Stimulated activated CD8-positive, alpha-beta memory T cell treated with anti-CD3 and anti-CD28 coated beads, Interleukin-7, amount 100 ng/mL, for 4 hours (primary cell): ENCODE data around the gene CCL23.
"Not testable (repeated sequence)": the region's sequence is repeated elsewhere in the genome, so short reads cannot be mapped to it uniquely, and the experiment has no call there.

ENCODE experiments used
- DNase-seq, 2 donors: peaks; one replicate each; pipeline ENCODE4 v3.0.0-alpha.2; 2020; ENCODE audit warnings: low read depth in 2 of 2

CCL23 gene

DNA sequence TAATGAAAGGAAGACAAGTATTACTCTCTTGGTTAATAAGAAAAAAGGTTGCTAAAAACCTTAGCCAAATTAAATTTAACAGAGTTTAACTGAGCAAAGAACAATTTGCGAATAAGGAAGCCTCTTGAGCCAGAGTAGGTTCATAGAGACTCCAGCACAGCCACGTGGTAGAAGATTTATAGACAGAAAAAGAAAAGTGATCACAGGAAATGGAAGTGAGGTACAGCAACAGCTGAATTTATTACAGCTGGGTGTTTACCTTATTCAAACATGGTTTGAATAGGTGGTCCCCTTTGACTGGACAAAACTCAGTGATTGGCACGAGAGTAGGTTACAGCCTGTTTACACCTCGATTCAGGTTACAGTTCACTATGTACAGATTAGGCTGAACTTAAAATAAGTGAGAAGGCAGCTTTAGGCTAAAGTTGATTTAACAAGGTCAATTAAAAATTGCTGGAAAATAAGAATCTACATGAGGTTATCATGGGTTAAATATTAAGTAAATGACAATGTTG, 13.1 kb downstream of the CCL23 start:
- no peak for DNase-seq

DNA sequence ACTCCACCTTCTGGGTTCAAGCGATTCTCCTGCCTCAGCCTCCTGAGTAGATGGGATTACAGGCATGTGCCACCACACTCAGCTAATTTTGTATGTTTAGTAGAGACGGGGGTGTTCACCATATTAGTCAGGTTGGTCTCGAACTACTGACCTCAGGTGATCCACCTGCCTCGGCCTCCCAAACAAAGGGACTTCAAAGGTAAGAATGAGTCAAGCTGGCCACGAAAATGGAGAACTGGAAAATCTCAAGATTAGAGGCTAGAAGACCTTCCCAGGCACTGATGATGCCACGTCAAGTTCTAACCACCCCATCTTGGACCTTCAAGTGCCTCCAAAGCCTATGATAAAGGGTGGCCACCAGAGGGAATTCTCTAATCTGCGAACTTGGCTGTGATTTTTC, 15.1 kb downstream of the CCL23 start:
- no peak for DNase-seq

DNA sequence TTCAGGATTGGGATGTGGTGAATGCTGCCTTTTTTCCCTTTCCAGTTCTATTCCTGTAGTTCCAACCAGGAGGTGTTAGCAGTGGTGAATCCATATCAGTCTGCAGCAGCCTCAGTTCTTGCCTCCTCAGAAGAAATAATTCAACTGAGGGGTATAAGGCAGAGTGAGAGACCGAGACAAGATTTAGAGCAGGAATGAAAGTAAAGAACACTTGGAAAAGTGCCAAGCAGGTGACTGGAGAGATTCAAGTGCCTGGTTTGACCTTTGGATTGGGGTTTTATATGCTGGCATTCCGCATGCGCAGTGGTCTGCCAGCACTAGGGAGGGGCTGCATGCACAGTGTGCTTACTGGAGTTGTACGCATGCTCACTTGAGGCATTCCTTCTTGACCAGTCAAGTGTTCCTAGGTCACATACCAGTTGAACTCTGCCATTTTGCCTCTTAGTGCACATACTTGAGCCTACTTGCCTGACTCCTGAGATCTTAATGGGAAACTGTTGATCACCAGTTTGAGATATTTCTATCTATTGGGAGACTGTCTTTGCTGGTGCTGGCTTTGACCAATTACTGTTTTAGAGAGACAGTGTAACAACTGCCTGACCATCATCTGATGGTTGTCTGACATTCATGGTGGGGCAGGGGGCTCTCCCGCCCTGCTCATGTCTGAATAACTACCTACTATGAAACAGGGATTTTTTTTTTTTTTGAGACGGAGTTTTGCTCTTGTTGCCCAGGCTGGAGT, 15.7 kb downstream of the CCL23 start:
- no peak for DNase-seq

DNA sequence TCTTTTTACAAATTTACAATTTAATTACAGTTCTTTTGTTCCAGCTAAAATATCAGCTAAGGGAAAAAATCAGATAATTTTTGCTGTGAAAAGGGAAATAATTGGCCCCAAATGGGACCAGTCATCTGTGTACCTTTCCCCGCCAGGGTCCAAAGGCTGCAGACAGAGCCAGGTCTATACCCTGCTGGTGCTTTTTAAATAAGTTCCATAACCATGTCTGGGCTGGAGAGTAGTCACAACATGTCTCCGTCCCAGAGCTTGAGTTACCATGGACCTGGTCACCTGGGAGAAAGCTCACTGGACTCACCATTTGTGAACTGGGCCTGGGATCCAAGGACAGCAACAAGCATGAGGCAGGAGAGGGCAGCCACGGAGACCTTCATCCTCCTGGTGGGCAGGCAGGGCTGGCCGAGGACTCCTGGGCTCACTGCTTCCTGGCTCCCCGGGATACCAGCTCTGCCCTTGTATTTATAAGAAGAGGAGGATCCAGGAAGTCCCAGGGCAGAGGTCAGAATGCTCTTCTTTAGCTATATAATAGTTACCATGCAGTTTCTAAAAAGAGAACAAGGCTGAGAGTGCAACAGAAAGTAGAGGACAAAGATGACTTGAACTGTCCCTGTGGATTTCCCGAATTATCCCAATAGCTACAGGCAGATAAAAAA, 16.5 kb downstream of the CCL23 start, which contains the start of gene CCL15:
CCL15 (minus strand) TSS at position 444 of the 662 bp plus-strand sequence; CDS start at position 383, 61 bp downstream.
- DNase-seq = no peak

DNA sequence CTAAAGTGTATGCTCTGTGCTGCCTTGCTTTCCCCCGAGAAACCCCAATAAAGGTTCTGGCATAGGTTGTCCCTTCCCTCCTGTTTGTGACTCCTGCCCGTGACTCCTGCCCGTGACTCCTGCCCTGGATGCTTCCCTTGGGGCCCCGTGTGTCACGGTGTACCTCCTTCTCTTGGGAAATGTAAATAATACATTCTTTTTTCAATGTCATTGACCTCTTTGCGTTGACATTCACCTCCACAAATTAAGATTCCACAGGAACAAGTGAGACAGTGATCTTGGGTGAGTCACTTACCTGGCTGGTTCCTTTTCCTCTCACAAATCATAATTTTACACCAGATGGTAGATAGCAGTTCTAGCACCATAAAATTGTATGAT, 17.1 kb downstream of the CCL23 start:
- DNase-seq = no peak

DNA sequence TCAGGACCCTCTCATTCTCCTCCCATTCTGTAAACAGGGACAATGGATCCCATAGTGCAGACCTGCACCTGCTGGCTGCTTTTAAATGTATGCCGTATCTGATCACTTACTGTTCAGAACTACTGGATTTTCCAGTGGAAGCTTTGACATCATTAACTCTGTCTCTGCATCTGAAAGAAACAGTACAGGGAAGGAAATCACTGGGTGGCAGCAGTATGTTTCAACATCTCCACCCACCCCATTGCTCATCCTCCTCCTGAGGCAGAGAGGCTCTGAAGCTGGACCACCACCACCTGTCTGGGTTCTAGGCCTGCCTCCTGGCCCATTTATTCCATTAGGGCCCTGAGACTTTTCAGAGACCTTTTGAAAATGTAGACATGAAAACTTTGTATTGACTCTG, 19.0 kb downstream of the CCL23 start:
- no peak for DNase-seq

DNA sequence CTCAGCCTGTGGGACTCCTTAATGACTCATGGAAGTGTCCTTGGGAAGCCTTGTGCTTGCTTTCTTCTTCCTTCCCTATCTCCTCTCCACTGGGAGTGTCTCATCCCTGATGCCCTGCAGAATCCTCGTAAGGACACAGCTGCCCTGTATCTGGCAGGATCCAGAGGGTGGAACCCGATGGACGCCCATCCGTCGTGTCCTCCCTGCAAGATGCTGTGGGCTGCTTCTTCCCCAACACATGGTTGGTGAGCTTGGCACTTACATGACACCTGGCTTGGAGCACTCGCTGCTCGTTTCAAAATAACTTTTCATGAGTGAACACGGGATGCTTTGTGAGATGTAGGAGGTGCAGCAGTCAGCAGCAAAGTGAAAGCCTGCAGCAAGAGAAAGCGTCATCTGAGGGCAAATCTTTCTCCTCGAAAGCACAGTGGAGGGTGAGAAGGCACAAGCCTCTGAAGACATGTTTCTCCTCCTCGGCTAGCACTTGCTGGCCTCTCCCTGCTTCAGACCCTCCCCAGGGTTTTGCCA, 19.7 kb downstream of the CCL23 start:
- no peak for DNase-seq

DNA sequence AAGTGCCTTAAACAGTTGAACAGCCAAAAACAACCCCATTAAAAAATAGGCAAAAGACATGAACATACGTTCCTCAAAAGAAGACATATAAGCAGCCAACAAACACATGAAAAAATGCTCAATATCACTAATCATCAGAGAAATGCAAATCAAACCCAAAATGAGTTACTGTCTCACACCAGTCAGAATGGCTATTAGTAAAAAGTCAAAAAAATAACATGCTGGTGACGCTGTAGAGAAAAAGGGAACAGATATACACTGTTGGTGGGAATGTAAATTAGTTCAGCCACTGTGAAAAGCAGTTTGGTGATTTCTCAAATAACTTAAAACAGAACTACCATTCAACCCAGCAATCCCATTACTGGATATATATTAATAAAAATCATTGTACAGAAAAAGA, 22.4 kb downstream of the CCL23 start:
- not testable (repeated sequence) for DNase-seq

DNA sequence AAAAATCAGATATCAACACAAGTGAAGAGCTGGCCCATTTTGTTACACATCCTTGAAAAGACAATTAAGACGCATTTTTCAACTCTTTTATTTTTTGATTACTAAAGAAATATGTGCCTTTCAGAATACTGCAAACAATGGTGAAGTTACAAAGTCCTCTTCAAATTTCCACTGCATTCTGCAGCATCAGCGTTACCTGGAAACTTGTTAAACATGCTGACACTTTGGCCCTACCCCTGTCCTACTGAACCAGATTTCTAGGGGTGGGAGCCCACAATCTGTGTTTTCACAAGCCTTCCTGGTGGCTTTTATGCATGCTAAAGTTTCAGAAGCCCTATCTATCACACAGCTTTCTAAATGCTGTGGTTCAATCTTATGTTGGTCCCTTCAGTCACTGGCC, 26.7 kb downstream of the CCL23 start:
- DNase-seq = no peak

DNA sequence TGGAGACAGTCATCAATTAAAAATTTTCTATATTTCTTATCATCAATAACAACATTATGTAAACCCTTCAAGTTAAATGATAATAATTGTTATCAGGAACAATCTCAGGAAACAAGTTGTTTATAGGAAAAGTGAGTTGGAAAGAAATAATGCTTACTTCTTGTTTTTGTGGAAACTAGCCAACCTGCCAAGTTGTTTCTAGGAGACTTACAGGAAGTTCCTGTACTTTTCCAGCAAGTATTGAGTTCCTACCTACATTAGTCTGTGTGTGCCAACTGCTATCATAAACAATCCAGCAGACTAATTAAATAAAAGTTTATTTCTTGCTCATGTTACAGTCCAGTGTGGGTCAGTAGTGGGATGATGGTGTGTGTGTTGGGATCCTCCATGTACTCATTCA, 29.6 kb downstream of the CCL23 start:
- no peak for DNase-seq

DNA sequence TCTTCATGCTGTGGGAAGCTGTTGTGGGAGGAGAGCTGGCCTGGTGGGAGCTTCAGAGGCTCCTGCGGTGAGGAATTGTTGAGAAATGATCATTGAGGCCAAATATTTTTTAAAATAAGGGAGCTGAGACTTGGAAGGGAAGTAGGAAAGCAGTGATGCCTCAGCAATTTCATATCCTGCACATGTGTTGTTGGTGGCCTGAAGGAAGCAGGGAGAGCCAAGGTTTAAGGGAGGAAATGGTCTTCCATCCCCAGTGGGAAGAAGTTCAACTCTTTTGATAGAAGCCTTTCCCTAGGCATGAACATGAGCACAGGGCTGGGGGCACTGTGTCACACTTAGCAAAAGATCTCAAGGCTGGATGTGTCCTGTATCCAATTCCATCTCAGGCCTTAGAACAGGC, 31.1 kb downstream of the CCL23 start, which contains the start of gene CCL14:
CCL14 (minus strand) TSS at position 87 of the 400 bp plus-strand sequence; CDS start at position 7, 80 bp downstream.
- no peak for DNase-seq

DNA sequence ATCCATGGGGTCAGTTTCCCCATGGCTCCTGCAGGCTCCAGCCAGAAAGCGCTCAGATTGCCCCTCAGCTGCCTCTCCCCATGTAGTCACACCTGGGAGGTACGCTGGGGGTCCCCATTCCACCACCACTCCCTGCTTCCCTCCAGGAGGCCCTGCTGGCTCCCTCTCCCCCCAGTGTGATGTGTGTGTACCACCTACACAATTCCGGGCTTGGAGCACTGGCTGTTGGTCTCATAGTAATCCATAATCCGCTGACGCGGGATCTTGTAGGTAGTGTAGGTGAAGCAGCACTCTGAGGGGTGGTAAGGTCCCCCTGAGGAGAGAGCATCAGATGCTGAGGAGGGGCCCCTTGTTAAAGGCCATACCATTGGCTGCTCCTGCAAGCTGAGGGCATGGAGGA, 33.6 kb downstream of the CCL23 start:
- no peak for DNase-seq

DNA sequence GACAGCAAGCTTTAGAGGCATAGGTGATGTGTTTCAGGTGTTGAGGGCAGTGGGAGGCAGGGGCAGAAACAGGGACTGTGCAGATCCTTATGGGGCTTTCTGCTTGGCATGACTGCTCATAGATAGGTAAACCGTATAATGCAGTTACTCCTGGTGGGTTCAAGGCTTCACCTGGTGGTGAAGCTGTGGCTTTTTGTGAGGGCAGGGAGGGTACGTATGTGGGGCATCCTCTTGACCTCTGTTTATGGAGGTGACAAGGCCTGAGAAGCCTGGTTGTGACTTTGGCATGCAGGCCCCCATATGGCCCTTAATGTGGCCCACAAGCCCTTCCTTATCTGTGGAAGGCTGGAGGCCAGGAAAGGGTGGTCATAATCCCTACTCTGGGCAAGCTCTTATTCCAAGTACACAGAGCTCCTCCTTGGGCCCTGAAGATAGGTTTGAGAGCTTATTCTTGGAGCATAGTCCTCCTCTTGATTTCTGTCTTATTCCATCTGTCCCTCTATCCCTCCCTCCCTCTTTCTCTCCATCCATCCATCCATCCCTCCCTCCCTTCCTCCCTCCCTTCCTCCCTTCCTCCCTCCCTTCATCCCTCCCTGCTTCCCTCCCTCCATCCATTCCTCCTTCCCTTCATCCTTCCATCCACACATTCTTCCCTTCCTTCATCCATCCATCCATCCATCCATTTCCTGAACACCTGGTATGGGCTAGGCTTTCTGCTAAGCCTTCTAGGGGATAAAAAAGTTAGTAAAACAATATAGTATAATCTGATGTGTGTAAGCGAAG, 35.2 kb downstream of the CCL23 start:
- DNase-seq = no peak

DNA sequence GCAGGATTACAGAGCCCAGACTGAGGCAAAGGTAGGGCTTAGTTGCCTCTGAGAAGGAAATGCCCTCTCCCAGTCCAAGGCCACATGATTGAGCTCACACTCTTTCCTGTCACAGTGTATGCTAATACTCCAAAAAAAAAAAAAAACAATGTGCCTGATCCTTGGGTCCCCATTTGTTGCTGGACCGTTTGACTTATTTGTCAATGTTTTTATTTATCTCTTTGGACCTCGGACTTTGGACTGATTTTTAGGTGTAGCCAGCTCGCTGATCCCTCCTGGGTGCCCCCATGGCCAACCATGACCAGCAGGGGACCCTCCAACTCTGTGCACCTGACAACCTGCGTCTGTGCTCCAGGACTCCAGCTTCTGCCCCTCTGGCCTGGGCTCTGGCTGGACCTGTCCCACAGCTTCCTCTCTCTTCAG, 35.9 kb downstream of the CCL23 start:
- DNase-seq = no peak

DNA sequence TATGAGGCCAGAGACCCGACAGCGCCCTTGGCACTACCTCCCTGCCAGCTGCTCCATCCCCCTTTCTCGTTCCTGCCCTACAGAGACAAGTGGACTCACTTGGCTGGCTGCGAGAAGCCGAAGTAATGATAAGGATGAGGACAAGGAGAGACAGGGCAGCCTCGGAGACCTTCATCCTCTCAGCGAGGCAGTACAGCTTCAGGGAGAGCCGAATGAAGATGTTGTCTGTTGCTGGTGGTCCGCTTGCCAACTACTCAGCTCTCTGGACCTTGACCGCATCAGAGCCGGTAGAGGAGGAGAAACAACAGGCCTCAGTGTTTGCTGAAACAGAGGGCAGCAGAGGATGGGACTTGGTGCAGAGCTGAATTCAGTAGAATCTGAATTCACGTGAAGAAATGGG, 36.5 kb downstream of the CCL23 start, which contains the start of gene CCL16:
CCL16 (minus strand) TSS at position 252 of the 400 bp plus-strand sequence; CDS start at position 175, 77 bp downstream.
- no peak for DNase-seq

DNA sequence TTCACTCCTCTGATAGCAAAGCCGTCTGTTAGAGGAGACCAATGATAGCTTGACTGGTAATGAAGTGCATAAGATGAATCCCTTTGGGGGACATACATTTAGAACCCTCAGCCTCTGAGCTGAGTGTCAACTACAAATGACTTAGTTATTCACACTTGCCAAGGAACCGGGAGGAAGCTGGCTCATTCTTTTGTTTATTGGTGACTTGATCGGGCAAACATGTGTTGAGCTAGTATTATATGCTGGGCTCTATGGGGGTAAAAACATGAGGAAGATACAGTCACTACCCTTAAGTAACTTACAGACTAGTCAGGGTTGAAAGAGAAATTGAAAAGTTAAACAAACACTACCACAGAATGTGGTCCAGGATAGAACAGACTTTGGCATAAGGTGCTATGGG, 39.4 kb downstream of the CCL23 start:
- no peak for DNase-seq

DNA sequence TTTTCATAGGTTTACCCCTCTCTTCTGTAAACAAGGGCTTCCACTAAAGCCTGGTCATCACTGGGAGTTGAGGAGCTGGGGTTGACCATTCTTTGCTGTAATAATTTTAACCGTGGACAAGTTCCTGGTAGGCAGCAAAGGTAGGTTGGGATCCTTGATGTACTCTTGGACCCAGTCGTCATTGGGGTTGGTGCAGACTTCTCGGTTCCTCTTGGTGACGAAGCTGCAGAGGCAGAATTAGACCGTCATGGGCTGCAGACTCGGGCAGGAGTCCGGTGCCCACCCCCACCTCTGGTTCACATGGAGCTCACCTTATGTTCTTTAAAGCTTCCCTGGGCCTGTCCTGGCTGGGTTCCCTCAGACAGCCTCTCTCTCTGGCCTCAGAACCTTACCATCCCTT, 40.3 kb downstream of the CCL23 start:
- DNase-seq = no peak

DNA sequence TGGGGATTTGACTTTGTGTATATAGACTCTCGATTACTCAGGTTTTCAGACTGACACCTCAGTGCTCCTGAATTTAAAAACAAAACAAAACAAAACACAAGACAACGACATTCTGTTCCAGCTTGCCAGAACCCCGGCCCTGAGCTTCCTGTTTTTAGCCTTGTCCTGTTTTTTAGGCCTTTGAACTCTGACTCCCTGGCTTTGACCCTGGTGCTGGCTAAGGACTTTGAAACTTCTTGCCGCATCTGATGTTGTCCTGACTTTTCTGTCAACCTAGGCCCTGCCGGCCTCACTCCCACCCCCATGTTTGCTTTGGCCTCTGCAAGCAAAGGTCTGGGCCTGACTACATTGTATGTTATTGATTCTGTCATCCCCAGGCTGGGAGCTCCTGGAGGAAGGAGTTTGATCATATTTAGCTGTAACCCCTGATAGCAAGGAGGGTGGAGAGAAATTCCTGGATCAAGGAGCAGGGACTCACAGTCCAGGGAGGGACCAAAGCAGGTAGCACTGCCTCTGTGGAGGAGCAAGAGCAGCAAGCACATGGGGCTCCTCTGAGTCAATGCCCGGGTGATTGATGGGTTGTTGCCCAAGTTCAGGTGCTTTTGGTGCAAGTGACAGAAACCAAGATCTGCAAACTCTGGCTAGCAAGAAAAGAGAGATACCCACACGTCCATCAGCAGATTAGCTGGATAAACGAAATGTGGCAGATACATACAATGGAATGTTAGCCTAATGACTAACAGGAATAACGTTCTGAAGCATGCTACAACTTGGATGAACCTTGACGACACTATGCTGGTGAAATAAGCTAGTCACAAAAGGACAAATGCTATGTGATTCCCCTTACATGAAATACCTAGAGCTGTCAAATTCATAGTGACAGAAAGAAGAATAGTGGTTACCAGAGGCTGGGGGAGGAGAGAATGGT, 44.2 kb downstream of the CCL23 start:
- no peak for DNase-seq

DNA sequence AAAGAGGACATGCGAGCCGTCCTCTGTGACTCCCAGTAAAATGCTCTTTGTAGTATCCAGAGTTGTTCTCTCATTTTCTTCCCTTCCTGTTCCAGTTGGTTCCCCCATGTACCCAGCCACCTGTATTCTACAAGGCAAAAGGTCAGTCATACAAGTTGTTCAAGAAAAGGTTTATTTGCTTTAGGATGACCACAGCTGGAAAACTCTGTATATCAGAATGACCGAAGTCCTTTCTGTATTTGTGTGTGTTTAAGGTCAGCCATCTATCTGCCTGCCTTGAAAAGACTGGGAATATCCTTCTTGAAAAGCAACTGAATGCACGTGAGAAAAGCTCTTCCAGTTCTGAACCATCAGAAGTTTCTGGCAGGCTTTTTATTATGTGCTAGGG, 44.8 kb downstream of the CCL23 start:
- DNase-seq = no peak

DNA sequence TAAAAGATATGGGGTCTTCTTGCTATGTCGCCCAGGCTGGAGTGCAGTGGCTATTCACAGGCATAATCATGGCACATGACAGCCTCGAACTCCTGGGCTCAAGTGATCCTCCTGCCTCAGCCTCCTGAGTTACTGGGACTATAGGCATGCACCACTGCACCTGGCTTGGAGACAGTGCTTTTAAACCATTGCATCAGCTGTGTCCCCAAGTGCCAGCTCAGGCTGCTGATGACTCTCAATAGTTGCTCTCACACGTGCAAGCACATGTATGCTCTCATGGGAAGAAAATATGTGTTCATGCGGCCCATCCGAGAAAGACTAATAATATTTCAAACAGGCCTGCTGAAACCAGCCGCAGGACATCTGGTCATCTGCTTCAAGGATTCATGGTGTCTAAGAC, 45.2 kb downstream of the CCL23 start:
- no peak for DNase-seq

DNA sequence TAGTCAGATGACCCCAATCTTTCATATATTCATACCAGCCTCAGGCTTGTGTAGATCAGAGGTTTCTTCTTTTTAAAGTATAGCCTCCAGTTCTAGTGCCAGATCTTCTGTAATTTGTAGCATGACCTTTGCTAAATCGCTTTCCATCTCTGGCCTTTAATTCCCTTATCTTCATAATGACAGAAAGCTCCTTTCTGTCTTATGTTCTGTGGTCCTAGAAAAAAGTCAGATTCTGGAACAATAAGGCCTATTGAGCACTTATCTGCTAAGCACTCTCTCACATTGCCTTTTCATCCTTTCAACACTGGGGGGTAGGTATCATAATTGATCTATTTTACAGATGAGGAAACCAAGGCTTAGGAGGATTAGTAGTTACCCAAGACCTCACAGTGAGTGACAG, 45.7 kb downstream of the CCL23 start:
- no peak for DNase-seq
